Breast epithelium (tissue), 4 donors: ENCODE measurements around the gene BRINP2. TPM values are rescaled to one million over a fixed set of nuclear protein-coding genes. Genes with fewer than 3 reads are reported as not detected.

Source experiments
- DNase-seq, 2 donors: peaks; one replicate each; pipeline ENCODE4 v3.0.0-alpha.2; 2019; ENCODE audit warnings: low spot score in 2 of 2
- H3K27ac ChIP-seq, 2 donors: fragments of 200-600 bp; sonication (generic) in 1 of 2; one replicate each; pipeline ENCODE4 v1.5.1; 2016 to 2019; ENCODE audit warnings: mild to moderate bottlenecking in 1 of 2
- H3K27me3 ChIP-seq, 2 donors: fragments of 200-600 bp; sonication (generic) in 1 of 2; one replicate each; pipeline versions ENCODE4 v1.5.1 to v1.6.0; 2017 to 2019; ENCODE audit warnings: control low read depth in 1 of 2, mild to moderate bottlenecking in 1 of 2
- H3K36me3 ChIP-seq: fragments of 200-600 bp; one replicate; pipeline ENCODE4 v1.5.1; 2019
- H3K4me1 ChIP-seq, 2 donors: fragments of 200-600 bp; sonication (generic); one replicate each; pipeline ENCODE4 v1.5.1; 2016 to 2019; ENCODE audit warnings: control low read depth in 1 of 2
- H3K4me3 ChIP-seq, 3 donors: fragments of 200-600 bp; sonication (generic); 1 replicate in 2 of 3; 2 replicates in 1 of 3; pipeline ENCODE4 v1.5.1; 2016 to 2019; ENCODE audit warnings: mild to moderate bottlenecking in 3 of 3, moderate library complexity in 2 of 3
- H3K9me3 ChIP-seq, 2 donors: fragments of 200-600 bp; sonication (generic) in 1 of 2; one replicate each; pipeline ENCODE4 v1.5.1; 2016 to 2019; ENCODE audit warnings: control low read depth in 1 of 2
- POLR2A ChIP-seq: fragments of 450-650 bp; IDR thresholded peaks from one replicate; pipeline ENCODE4 v1.6.1; 2016; ENCODE audit warnings: antibody characterized with exemption, mild to moderate bottlenecking, moderate library complexity
- POLR2AphosphoS5 ChIP-seq, 3 donors: sonication (generic); formaldehyde crosslinking; IDR thresholded peaks; one replicate each; pipeline ENCODE4 v1.6.1; 2017; ENCODE audit warnings: antibody characterized with exemption in 3 of 3
- intact Hi-C: fragments of 100-400 bp; cut with DNase I; formaldehyde crosslinking; loops from one replicate; pipeline ENCODE4 v1.15.1; 2023; ENCODE audit warnings: low total_unique reads
- total RNA-seq, 3 donors: library from RNA; depleted of rRNA; stranded (reverse); fragments of >200 nt; gene quantifications; one replicate each; pipeline ENCODE4 v1.1.0, GENCODE V29; 2016
- TF ChIP-seq, protein P1 (sequence below), 3 donors: fragments of 450-650 bp; IDR thresholded peaks; one replicate each; pipeline ENCODE4 v1.5.1; 2016 to 2017; ENCODE audit warnings: antibody characterized with exemption in 3 of 3, mild to moderate bottlenecking in 3 of 3, moderate library complexity in 3 of 3

Gene BRINP2
- total RNA-seq, 3 donors from 2014 or later, result 0.48 to 2.9 (median 1.5) TPM

DNA sequence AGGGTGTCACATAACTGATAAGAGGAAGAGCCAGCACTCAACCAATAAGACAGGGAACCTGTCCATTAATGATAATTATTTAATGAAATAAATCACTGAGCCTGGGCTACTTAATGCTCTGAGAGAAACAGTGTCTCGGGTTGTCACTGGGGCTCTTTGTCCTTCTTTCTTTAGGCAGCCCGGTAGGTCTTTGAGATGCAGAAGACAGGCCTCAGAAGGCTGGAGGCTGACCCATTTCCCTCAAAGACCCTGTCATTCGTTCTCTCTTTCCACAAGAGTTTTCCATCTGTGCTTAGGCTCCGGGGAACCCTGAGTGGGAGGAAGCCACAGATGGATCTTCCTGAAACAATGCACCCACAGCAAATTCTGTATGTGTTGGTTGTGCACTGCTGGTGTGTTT is 68.2 kb downstream of the BRINP2 start:
- H3K27me3 ChIP-seq, result no peaks in the 10 kb centered on the region
- H3K9me3 ChIP-seq, result no peaks in the 10 kb centered on the region
- intact Hi-C loops, result no loop called here
- DNase-seq, result no peak
- no peaks in the 10 kb centered on the region for H3K4me1 ChIP-seq
- TF ChIP-seq, protein P1, sequence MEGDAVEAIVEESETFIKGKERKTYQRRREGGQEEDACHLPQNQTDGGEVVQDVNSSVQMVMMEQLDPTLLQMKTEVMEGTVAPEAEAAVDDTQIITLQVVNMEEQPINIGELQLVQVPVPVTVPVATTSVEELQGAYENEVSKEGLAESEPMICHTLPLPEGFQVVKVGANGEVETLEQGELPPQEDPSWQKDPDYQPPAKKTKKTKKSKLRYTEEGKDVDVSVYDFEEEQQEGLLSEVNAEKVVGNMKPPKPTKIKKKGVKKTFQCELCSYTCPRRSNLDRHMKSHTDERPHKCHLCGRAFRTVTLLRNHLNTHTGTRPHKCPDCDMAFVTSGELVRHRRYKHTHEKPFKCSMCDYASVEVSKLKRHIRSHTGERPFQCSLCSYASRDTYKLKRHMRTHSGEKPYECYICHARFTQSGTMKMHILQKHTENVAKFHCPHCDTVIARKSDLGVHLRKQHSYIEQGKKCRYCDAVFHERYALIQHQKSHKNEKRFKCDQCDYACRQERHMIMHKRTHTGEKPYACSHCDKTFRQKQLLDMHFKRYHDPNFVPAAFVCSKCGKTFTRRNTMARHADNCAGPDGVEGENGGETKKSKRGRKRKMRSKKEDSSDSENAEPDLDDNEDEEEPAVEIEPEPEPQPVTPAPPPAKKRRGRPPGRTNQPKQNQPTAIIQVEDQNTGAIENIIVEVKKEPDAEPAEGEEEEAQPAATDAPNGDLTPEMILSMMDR (IDR thresholded peaks at IDR 0.05), result no peak
- TF ChIP-seq POLR2AphosphoS5 (IDR thresholded peaks at IDR 0.05) (no peak), POLR2A (no peak)
- H3K4me3 ChIP-seq, result no peak overlapping the region
- no peak overlapping the region for H3K27ac ChIP-seq
- H3K36me3 ChIP-seq, result no peaks in the 10 kb centered on the region

DNA sequence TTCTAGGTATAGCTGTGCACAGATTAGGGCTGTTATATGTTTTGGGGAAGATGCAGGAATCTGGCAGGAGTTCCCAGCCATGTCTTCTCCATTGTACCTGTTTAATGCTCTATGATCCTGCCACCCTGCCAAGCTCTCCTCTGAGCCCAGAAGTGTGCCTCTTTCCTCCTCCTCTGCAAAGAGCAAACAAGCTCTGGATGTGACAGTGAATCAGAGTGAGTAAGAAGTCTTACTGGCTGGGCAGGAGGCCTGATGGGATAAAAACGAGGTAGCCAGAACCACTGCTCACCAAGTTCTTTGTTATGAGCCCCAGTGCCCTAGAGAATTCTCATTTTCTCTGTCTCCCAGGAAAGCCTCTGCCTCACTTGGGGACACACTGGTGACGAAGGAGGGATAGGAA is 69.0 kb downstream of the BRINP2 start:
- no peak for DNase-seq
- intact Hi-C loops, result no loop called here
- no peak overlapping the region for H3K4me3 ChIP-seq
- H3K9me3 ChIP-seq, result no peaks in the 10 kb centered on the region
- H3K27me3 ChIP-seq, result no peaks in the 10 kb centered on the region
- H3K27ac ChIP-seq, result no peak overlapping the region
- no peaks in the 10 kb centered on the region for H3K36me3 ChIP-seq
- H3K4me1 ChIP-seq, result no peaks in the 10 kb centered on the region
- no peak for TF ChIP-seq POLR2A
- TF ChIP-seq POLR2AphosphoS5 (IDR thresholded peaks at IDR 0.05), result no peak
- TF ChIP-seq, protein P1 (IDR thresholded peaks at IDR 0.05), result no peak

DNA sequence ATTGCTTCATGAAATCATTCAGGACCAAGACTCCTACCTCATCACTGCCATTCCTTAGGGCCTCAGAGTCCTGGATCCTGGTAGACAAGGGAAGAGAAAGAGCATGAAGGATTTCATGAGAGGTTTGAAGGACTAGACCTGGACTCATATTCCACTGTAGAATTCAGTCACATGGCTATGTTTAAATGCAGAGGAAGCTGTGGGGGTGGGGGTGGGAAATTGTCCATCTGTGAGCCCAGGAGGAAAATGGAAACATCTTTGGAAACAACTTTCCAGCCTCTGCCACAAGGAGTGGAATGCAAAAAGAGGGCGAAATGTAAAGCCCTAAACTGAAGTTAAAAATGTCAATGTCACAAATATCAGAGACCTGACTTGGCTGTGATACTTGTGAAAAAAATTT is 73.0 kb downstream of the BRINP2 start:
- DNase-seq, result no peak
- TF ChIP-seq, protein P1 (IDR thresholded peaks at IDR 0.05), result no peak
- TF ChIP-seq POLR2A, result no peak
- intact Hi-C loops, result no loop called here
- Histone ChIP-seq H3K27me3 (no peaks in the 10 kb centered on the region), H3K36me3 (no peaks in the 10 kb centered on the region), H3K27ac (no peak overlapping the region), H3K4me3 (no peak overlapping the region), H3K9me3 (no peaks in the 10 kb centered on the region), H3K4me1 (no peaks in the 10 kb centered on the region)

DNA sequence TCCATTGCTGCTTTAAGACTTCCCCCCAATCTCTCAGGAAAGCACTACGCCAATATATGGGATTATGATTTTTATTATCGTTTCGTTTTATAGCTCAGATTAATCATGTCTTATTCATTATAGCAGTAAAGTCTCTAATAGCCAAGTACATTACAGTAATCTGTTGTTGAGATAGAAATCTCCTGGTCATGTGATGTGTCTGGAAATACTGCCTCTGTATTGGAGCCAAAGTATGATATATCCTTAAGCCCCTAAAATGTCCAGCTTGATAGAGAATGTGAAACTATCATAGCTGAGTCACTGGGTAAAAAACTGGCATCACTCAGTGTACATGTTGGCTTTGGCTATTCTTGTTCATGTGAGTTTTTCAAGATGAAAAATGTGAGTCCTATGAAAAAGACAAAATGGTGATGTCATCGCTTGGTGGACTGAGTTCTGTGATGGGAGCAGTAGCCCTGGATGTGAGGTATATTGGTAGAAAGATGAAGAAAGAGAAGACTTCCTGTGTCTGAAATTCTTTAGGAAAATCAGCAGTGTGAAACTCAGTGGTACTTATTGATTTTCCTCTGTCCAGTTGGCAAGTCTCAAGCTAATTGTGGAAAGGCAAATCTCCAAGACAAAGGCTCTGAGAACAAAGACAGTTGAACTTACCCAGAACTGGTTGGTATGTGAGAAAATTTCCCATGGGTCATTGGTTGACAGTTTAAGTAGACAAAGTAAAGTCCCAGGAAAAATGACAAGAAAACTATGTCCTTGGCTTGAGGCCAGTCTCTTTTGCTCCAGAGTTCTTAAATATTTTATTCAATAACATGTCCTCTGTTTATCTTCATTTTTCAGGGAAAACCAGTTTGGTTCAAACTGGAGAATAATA is 76.2 kb downstream of the BRINP2 start:
- no peaks in the 10 kb centered on the region for H3K4me1 ChIP-seq
- no peaks in the 10 kb centered on the region for H3K36me3 ChIP-seq
- no peak for DNase-seq
- TF ChIP-seq, protein P1 (IDR thresholded peaks at IDR 0.05), result no peak
- TF ChIP-seq POLR2AphosphoS5 (IDR thresholded peaks at IDR 0.05) (no peak), POLR2A (no peak)
- H3K27me3 ChIP-seq, result no peaks in the 10 kb centered on the region
- H3K27ac ChIP-seq, result no peak overlapping the region
- intact Hi-C loops, result no loop called here
- no peaks in the 10 kb centered on the region for H3K9me3 ChIP-seq
- no peak overlapping the region for H3K4me3 ChIP-seq

DNA sequence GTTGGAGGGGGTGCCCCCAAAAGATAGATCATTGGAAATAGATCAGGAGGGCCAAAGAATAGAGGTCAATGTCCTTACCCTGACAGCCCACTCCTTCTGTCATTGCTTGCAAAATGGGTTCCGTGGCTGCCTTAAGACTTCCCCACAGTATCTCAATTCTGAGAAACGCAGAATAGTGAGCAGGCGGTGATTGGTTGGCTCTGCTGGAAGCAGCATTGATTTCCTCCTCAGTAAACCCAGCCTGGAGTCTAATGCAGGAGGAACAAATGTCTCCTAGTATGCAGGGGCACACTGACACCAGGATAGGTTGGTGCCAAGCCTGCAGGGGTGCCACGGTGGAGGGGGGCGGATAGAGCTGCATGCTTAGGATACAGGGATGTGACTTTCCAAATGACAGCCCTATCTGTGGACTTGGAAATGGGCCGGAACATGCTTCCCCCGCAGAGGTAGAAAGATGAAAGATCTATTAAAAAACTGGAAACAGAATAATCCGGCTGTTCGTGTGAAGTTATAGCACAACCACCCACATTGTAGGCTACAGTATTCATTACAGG is 76.9 kb downstream of the BRINP2 start:
- TF ChIP-seq, protein P1 (IDR thresholded peaks at IDR 0.05), result no peak
- no peaks in the 10 kb centered on the region for H3K36me3 ChIP-seq
- no peak overlapping the region for H3K4me3 ChIP-seq
- no peaks in the 10 kb centered on the region for H3K9me3 ChIP-seq
- no peak overlapping the region for H3K27ac ChIP-seq
- H3K4me1 ChIP-seq, result no peaks in the 10 kb centered on the region
- no peak for DNase-seq
- intact Hi-C loops, result no loop called here
- H3K27me3 ChIP-seq, result no peaks in the 10 kb centered on the region
